Thoracic aorta (tissue), 2 donors: Measurements from ENCODE around the gene OSBPL3. TPM values are rescaled to one million over a fixed set of nuclear protein-coding genes. Genes with fewer than 3 reads are reported as not detected.

Source experiments
- ATAC-seq: fragments of 150-250 bp; one replicate; pipeline ENCODE4 v1.8.0; 2017; ENCODE audit warnings: low read depth; ENCODE audit not compliant: insufficient number of reproducible peaks, low FRiP score
- DNase-seq: peaks from one replicate; pipeline ENCODE4 v3.0.0-alpha.2; 2020; ENCODE audit warnings: low spot score
- H3K27ac ChIP-seq, 2 donors: fragments of 200-600 bp; sonication (generic); 1 replicate in 1 of 2; 2 replicates in 1 of 2; pipeline ENCODE4 v1.5.1; 2016; ENCODE audit warnings: mild to moderate bottlenecking in 2 of 2, moderate library complexity in 2 of 2
- H3K27me3 ChIP-seq: fragments of 200-600 bp; sonication (generic); replicated peaks from 2 replicates; pipeline ENCODE4 v1.6.0; 2016; ENCODE audit warnings: mild to moderate bottlenecking; ENCODE audit not compliant: insufficient read depth
- H3K36me3 ChIP-seq: fragments of 200-600 bp; sonication (generic); one replicate; pipeline ENCODE4 v1.5.1; 2016
- H3K4me1 ChIP-seq, 2 donors: fragments of 200-600 bp; sonication (generic); 1 replicate in 1 of 2; 2 replicates in 1 of 2; pipeline versions ENCODE4 v1.5.1 to v1.6.0; 2016; ENCODE audit warnings: low read depth in 2 of 2, mild to moderate bottlenecking in 1 of 2; ENCODE audit not compliant: control insufficient read depth in 1 of 2
- H3K4me3 ChIP-seq: fragments of 200-600 bp; sonication (generic); 2 replicates; pipeline ENCODE4 v1.5.1; 2016; ENCODE audit warnings: mild to moderate bottlenecking
- H3K9me3 ChIP-seq: fragments of 200-600 bp; sonication (generic); 2 replicates; pipeline ENCODE4 v1.5.1; 2016
- total RNA-seq, 2 donors: library from RNA; depleted of rRNA; stranded (reverse); fragments of >200 nt; gene quantifications; one replicate each; pipeline versions ENCODE4 v1.1.0 to v1.2.3, GENCODE V29; 2016
- TF ChIP-seq, protein P1 (sequence below): fragments of 200-600 bp; sonication (generic); IDR thresholded peaks from one replicate; pipeline ENCODE4 v1.5.1; 2019; ENCODE audit warnings: antibody characterized with exemption

The OSBPL3 gene
- total RNA-seq, 2 donors from 2014 or later = 5.5 to 7.9 TPM

DNA sequence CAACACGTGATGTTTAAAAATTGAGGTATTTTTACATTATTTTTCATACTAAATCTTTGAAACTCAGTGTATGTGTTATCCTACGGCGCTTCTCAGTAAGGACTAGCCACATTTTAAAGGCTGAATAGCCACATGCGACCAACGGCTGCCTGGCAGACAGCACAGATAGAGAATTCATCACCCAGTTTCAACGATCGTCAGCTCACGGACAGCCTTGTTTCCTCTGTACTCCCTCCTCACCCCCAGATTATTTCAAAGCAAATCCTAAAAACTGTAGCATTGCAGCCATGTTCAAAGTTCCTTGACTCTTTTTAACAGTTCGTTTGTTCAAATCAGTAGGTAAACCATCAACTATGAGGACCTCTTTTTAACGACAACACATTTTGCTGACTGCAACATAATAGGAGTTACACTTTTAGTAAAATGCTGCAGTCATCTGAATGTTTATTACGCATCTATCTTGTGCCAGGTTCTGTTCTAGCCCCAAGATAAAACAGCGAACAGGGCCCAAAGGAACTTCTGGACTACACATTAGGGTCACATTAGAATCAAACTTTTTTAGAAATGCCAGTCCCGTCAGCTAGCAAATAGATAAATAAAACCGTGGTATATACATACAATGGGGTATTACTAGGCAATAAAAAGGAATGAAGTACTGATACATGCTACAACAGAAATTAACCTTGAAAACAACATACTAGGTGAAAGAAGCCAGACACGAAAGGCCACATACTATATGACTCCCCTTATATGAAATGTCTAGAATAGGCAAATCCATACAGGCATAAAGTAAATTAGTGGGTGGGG is 5.7 kb downstream of the OSBPL3 start:
- DNase-seq (no peak), ATAC-seq (no peak)
- peaks cover 0 to 3% of the 10 kb centered on the region in 2 donors for H3K4me1 ChIP-seq
- H3K36me3 ChIP-seq = no peaks in the 10 kb centered on the region
- H3K4me3 ChIP-seq = no peak overlapping the region
- no peak overlapping the region for H3K27ac ChIP-seq
- TF ChIP-seq, protein P1, sequence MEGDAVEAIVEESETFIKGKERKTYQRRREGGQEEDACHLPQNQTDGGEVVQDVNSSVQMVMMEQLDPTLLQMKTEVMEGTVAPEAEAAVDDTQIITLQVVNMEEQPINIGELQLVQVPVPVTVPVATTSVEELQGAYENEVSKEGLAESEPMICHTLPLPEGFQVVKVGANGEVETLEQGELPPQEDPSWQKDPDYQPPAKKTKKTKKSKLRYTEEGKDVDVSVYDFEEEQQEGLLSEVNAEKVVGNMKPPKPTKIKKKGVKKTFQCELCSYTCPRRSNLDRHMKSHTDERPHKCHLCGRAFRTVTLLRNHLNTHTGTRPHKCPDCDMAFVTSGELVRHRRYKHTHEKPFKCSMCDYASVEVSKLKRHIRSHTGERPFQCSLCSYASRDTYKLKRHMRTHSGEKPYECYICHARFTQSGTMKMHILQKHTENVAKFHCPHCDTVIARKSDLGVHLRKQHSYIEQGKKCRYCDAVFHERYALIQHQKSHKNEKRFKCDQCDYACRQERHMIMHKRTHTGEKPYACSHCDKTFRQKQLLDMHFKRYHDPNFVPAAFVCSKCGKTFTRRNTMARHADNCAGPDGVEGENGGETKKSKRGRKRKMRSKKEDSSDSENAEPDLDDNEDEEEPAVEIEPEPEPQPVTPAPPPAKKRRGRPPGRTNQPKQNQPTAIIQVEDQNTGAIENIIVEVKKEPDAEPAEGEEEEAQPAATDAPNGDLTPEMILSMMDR = no peak
- H3K9me3 ChIP-seq = no peaks in the 10 kb centered on the region
- H3K27me3 ChIP-seq = no peaks in the 10 kb centered on the region

DNA sequence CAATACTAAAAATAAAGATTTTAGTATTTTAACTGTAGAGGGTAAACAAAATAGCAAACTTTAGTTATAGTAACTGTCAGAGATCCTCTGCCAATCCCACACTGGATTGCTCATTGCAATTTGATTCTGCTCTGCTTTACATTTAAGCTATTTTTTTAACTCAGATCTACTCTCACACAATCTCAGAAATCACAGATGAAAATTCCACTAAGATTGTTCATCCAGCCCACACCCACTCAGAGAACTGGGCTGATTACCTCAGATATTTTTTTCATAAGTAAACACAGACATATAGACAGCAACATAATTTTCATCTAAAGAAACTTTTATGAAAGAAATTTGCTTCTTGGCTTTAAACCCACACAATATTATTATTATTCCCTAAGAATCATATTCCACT is 7.0 kb downstream of the OSBPL3 start:
- TF ChIP-seq, protein P1 = no peak
- H3K36me3 ChIP-seq = no peaks in the 10 kb centered on the region
- H3K27ac ChIP-seq = no peak overlapping the region
- ATAC-seq = no peak
- H3K4me3 ChIP-seq = no peak overlapping the region
- no peak for DNase-seq
- no peaks in the 10 kb centered on the region for H3K4me1 ChIP-seq
- H3K9me3 ChIP-seq = no peaks in the 10 kb centered on the region
- H3K27me3 ChIP-seq = no peaks in the 10 kb centered on the region

DNA sequence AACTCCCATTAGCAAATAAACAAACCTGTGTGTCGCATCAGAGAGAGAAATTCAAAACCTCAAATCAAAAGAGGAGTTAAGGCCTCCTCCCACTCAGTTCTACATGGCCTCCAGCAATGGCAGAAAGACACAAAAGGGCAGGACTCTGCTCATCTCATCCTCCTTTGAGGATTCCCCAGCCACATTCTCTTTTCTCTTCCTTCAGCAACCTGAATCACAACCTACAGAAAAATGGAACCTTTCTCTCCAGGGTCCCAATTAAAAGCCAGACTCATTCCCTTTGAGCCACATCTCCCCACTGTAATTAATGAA is 7.9 kb downstream of the OSBPL3 start:
- no peak for DNase-seq
- no peaks in the 10 kb centered on the region for H3K27me3 ChIP-seq
- no peak overlapping the region for H3K27ac ChIP-seq

DNA sequence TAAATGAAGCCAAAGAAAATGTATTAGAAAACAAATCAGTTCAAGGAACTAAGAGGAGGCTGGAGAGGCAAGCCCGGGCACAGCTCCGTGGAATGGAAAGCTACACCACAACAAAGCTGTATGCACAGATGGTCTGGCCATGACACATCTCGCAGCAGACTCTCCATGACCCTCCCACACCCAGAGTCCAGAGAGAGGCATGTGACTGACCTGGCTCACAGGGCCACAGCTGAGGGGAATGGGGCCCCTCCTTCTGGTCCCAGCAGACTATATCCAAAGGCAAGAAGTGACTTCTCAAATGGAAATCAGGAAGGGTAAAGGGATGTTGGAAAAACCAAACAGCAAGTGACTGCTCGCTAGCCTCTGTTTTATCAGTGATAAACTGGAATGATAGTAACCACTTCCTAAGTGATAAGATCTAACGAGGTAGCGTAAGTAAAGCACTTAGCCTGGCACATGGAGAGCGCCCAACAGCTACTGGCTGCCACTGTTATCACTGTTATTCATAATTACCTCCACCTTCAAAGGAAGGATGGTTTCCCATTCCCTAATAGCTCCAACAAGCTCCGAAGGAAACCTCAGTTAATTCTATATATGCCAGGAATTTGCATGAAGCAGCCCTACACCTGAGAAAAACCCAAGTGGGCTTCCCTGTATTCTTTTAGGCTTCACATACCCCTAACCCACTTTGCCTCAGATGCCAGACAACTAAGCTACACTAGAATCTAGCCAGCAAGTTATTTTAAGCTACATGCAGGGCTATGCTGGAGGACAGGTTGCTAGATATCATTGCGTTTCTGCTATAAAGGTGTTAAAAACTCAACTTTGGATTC is 8.4 kb downstream of the OSBPL3 start:
- Histone ChIP-seq H3K36me3 (no peaks in the 10 kb centered on the region), H3K4me1 (no peaks in the 10 kb centered on the region), H3K27ac (no peak overlapping the region), H3K4me3 (no peak overlapping the region), H3K27me3 (no peaks in the 10 kb centered on the region), H3K9me3 (no peaks in the 10 kb centered on the region)
- ATAC-seq = no peak
- TF ChIP-seq, protein P1 = no peak
- DNase-seq = no peak

More for the DNA sequence above, 7.9 kb downstream of the OSBPL3 start:
- Histone ChIP-seq H3K4me3 (no peak overlapping the region), H3K36me3 (no peaks in the 10 kb centered on the region), H3K4me1 (no peaks in the 10 kb centered on the region), H3K9me3 (no peaks in the 10 kb centered on the region)
- TF ChIP-seq, protein P1 = no peak
- no peak for ATAC-seq

DNA sequence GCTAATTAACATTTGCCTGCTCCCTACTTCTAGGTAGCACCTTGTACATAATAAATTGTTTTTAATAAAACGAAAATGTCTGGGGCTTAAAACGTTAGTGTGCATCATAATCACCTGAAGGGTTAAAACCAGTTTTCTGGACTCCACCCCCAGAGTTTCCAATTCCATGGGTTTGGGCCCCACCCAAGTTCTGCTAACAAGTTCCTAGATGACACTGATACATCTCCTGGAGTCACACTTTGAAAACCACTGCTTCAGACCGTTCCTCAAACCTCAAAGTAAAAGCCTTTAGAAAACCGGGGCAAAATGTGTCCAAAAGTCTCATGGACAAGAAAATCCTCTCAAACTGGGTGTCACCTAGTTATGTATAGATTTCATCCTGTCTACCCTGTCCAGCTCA is 9.3 kb downstream of the OSBPL3 start:
- no peaks in the 10 kb centered on the region for H3K9me3 ChIP-seq
- TF ChIP-seq, protein P1 = no peak

More for the DNA sequence above, 9.3 kb downstream of the OSBPL3 start:
- Histone ChIP-seq H3K36me3 (no peaks in the 10 kb centered on the region), H3K4me3 (no peak overlapping the region), H3K27me3 (no peaks in the 10 kb centered on the region), H3K27ac (no peak overlapping the region), H3K4me1 (no peaks in the 10 kb centered on the region)
- DNase-seq (no peak), ATAC-seq (no peak)
